Liver (tissue), 9 donors: ENCODE results near the gene RNF25. TPM values are rescaled to one million over a fixed set of nuclear protein-coding genes. Genes with fewer than 3 reads are reported as not detected.

ENCODE experiments used
- DNase-seq: peaks from one replicate; pipeline ENCODE4 v3.0.0-alpha.2; 2017; ENCODE audit warnings: low spot score
- H3K27ac ChIP-seq, 2 donors: one replicate each; pipeline ENCODE4 v1.7.0; 2013; ENCODE audit warnings: inconsistent platforms in 2 of 2, low read length in 2 of 2, control low read depth in 1 of 2, low read depth in 1 of 2, mild to moderate bottlenecking in 1 of 2
- H3K27me3 ChIP-seq, 4 donors: one replicate each; pipeline versions ENCODE4 v1.6.1 to v1.7.0; 2013; ENCODE audit warnings: low read length in 3 of 4, inconsistent platforms in 1 of 4, mild to moderate bottlenecking in 1 of 4, moderate library complexity in 1 of 4; ENCODE audit not compliant: control insufficient read depth in 4 of 4, insufficient read depth in 4 of 4
- H3K36me3 ChIP-seq, 4 donors: one replicate each; pipeline versions ENCODE4 v1.6.1 to v1.7.0; 2013; ENCODE audit warnings: low read length in 3 of 4, mild to moderate bottlenecking in 3 of 4, low read depth in 1 of 4, moderate library complexity in 1 of 4; ENCODE audit not compliant: control insufficient read depth in 4 of 4, insufficient read depth in 3 of 4
- H3K4me1 ChIP-seq, 4 donors: one replicate each; pipeline versions ENCODE4 v1.6.1 to v1.7.0; 2013; ENCODE audit warnings: low read length in 3 of 4, mild to moderate bottlenecking in 3 of 4, moderate library complexity in 1 of 4; ENCODE audit not compliant: control insufficient read depth in 4 of 4, insufficient read depth in 4 of 4
- H3K4me3 ChIP-seq, 3 donors: one replicate each; pipeline versions ENCODE4 v1.6.1 to v1.7.0; 2013; ENCODE audit warnings: low read length in 3 of 3, control low read depth in 1 of 3, low read depth in 1 of 3, mild to moderate bottlenecking in 1 of 3
- H3K9ac ChIP-seq, 2 donors: one replicate each; pipeline ENCODE4 v1.7.0; 2013; ENCODE audit warnings: low read length in 2 of 2, mild to moderate bottlenecking in 2 of 2, moderate library complexity in 2 of 2, control low read depth in 1 of 2, low read depth in 1 of 2
- H3K9me3 ChIP-seq, 4 donors: one replicate each; pipeline versions ENCODE4 v1.6.1 to v1.7.0; 2013; ENCODE audit warnings: low read length in 3 of 4; ENCODE audit not compliant: control insufficient read depth in 4 of 4
- CTCF ChIP-seq: fragments of 150-350 bp; IDR thresholded peaks from 2 replicates; pipeline ENCODE4 v1.5.1; 2017; ENCODE audit warnings: improper control_type of control experiment, low read depth, low read length; ENCODE audit not compliant: missing input control
- EGR1 ChIP-seq, 2 donors: IDR thresholded peaks; 2 replicates each; pipeline ENCODE4 v1.6.1; 2016 to 2018; ENCODE audit warnings: antibody characterized with exemption in 2 of 2, low read depth in 2 of 2
- FOXA2 ChIP-seq: IDR thresholded peaks from 2 replicates; pipeline ENCODE4 v1.6.1; 2016; ENCODE audit warnings: antibody characterized with exemption
- GABPA ChIP-seq, 2 donors: IDR thresholded peaks in 1 of 2; conservative IDR thresholded peaks in 1 of 2; 2 replicates each; pipeline ENCODE4 v1.6.1; 2016; ENCODE audit warnings: antibody characterized with exemption in 2 of 2, mild to moderate bottlenecking in 1 of 2, moderate library complexity in 1 of 2
- HNF4A ChIP-seq, 2 donors: conservative IDR thresholded peaks; 2 replicates each; pipeline ENCODE4 v1.6.1; 2016; ENCODE audit warnings: antibody characterized with exemption in 2 of 2, mild to moderate bottlenecking in 2 of 2
- NR2F2 ChIP-seq: IDR thresholded peaks from 2 replicates; pipeline ENCODE4 v1.6.1; 2016; ENCODE audit warnings: antibody characterized with exemption
- RAD21 ChIP-seq, 2 donors: IDR thresholded peaks; 2 replicates each; pipeline ENCODE4 v1.6.1; 2016; ENCODE audit warnings: antibody characterized with exemption in 2 of 2, mild to moderate bottlenecking in 2 of 2
- REST ChIP-seq: IDR thresholded peaks from 2 replicates; pipeline ENCODE4 v1.6.1; 2016; ENCODE audit warnings: antibody characterized with exemption, mild to moderate bottlenecking
- RXRA ChIP-seq, 2 donors: IDR thresholded peaks; 2 replicates each; pipeline ENCODE4 v1.6.1; 2017 to 2018; ENCODE audit warnings: antibody characterized with exemption in 2 of 2, mild to moderate bottlenecking in 1 of 2
- TAF1 ChIP-seq: conservative IDR thresholded peaks from 2 replicates; pipeline ENCODE4 v1.6.1; 2016; ENCODE audit warnings: antibody characterized with exemption, mild to moderate bottlenecking
- WGBS: extraction: QIAGEN DNeasy Blood & Tissue Kit; methylation state at CpG from one replicate; pipeline ENCODE4 v1.1.7; 2013; 5-methylcytosine and 5-hydroxymethylcytosine counted together
- polyA plus RNA-seq, 2 donors: library from polyadenylated mRNA; stranded (reverse) in 1 of 2; unstranded in 1 of 2; fragments of 200-250 nt in 1 of 2; fragments of >200 nt in 1 of 2; fragmentation: Nextera tagmentation in 1 of 2; extraction: Ambion mirVana in 1 of 2; gene quantifications; one replicate each; pipeline versions ENCODE4 v1.2.1 to v1.2.3, GENCODE V29; 2013 to 2015
- total RNA-seq, 2 donors: library from RNA; depleted of rRNA; stranded (reverse); fragments of >200 nt; gene quantifications; one replicate each; pipeline ENCODE4 v1.2.3, GENCODE V29; 2014
- donor health status: healthy.
- donor health status: healthy.
- donor health status: healthy.
- donor health status: healthy.
- donor health status: healthy.

The RNF25 gene
- total and polyA plus RNA-seq, 4 donors: 3.3 to 14.0 (median 7.4) TPM

- H3K36me3 ChIP-seq: peaks cover 0 to 3% (median 0%) of the 10 kb centered on the region in 4 donors
- no peak overlapping the region for H3K4me3 ChIP-seq
- no peaks in the 10 kb centered on the region for H3K27me3 ChIP-seq
- peaks cover 3 to 14% (median 9%) of the 10 kb centered on the region in 4 donors for H3K4me1 ChIP-seq
- TF ChIP-seq REST: no peak
- TF ChIP-seq FOXA2: no peak
- no peak for TF ChIP-seq GABPA (IDR thresholded peaks at IDR 0.05 in 1 of 2, conservative IDR thresholded peaks at IDR 0.05 in 1 of 2)
- TF ChIP-seq RXRA (IDR thresholded peaks at IDR 0.05): no peak
- DNase-seq: no peak
- no peaks in the 10 kb centered on the region for H3K9me3 ChIP-seq
- WGBS: 96% methylated on average over 19 of the region's 19 CpGs
- no peak overlapping the region for H3K27ac ChIP-seq
- no peak overlapping the region for H3K9ac ChIP-seq
Measured at GRCh38 chr2:218720048-218721041, 48.5 kb upstream of the RNF25 start.

- Histone ChIP-seq H3K27ac (no peak overlapping the region), H3K27me3 (no peaks in the 10 kb centered on the region), H3K9ac (no peak overlapping the region), H3K4me3 (no peak overlapping the region), H3K9me3 (no peaks in the 10 kb centered on the region), H3K36me3 (peaks cover 0 to 3% (median 0%) of the 10 kb centered on the region in 4 donors), H3K4me1 (peaks cover 3 to 14% (median 9%) of the 10 kb centered on the region in 4 donors)
- 73% methylated on average over 3 of the region's 3 CpGs for WGBS
- TF ChIP-seq TAF1 (no peak), RAD21 (IDR thresholded peaks at IDR 0.05) (no peak), NR2F2 (no peak), REST (no peak), CTCF (no peak), EGR1 (IDR thresholded peaks at IDR 0.05; ENCODE audit: low read depth in 2 of 2) (no peak), RXRA (IDR thresholded peaks at IDR 0.05) (no peak), HNF4A (conservative IDR thresholded peaks at IDR 0.05) (no peak)
- no peak for DNase-seq
Measured at GRCh38 chr2:218719457-218719856, 47.7 kb upstream of the RNF25 start.
